Left lung (tissue), 10 donors: ENCODE data around the gene STAMBPL1. TPM values are rescaled to one million over a fixed set of nuclear protein-coding genes. Genes with fewer than 3 reads are reported as not detected.

Experiments
- ATAC-seq: fragments of 200-7000 bp; cut with Tn5 transposase; one replicate; pipeline ENCODE4 v1.9.1; 2020; ENCODE audit warnings: moderate library complexity
- DNase-seq, 4 donors: peaks; one replicate each; pipeline ENCODE4 v3.0.0-alpha.2; 2013 to 2020
- H3K27ac ChIP-seq, 2 donors: fragments of 200-600 bp; sonication (generic) in 1 of 2; one replicate each; pipeline versions ENCODE4 v1.5.0 to v1.8.0; 2020 to 2021
- H3K27me3 ChIP-seq, 2 donors: fragments of 200-600 bp; sonication (generic) in 1 of 2; one replicate each; pipeline versions ENCODE4 v1.5.0 to v1.8.0; 2020 to 2021
- H3K36me3 ChIP-seq, 2 donors: fragments of 200-600 bp; sonication (generic) in 1 of 2; one replicate each; pipeline versions ENCODE4 v1.5.0 to v1.8.0; 2020 to 2021
- H3K4me1 ChIP-seq, 2 donors: fragments of 200-600 bp; one replicate each; pipeline ENCODE4 v1.8.0; 2021
- H3K4me3 ChIP-seq, 2 donors: fragments of 200-600 bp; sonication (generic) in 1 of 2; one replicate each; pipeline versions ENCODE4 v1.5.0 to v1.8.0; 2020 to 2021; ENCODE audit warnings: mild to moderate bottlenecking in 1 of 2
- H3K9me3 ChIP-seq, 2 donors: fragments of 200-600 bp; sonication (generic) in 1 of 2; one replicate each; pipeline versions ENCODE4 v1.5.0 to v1.8.0; 2020 to 2021
- intact Hi-C, 2 donors: fragments of 100-400 bp; cut with DNase I; formaldehyde crosslinking; loops; one replicate each; pipeline versions ENCODE4 v1.11.2 to v1.14.2; 2022
- polyA plus RNA-seq, 6 donors: library from polyadenylated mRNA; unstranded; fragments of 120-200 nt; gene quantifications; one replicate each; pipeline ENCODE4 v1.2.1, GENCODE V29; 2013; ENCODE audit not compliant: insufficient read length in 6 of 6
- total RNA-seq, 2 donors: library from RNA; stranded (reverse); fragmentation: NEBNext Ultra II Directional; extraction: Animal tissue kit (Norgen Biotek cat#: 25700); gene quantifications; one replicate each; pipeline ENCODE4 v1.2.1, GENCODE V29; 2021
- TF ChIP-seq, protein P1 (sequence below), 2 donors: fragments of 200-600 bp; sonication (generic) in 1 of 2; IDR thresholded peaks; one replicate each; pipeline versions ENCODE4 v1.5.0 to v1.8.0; 2021; ENCODE audit warnings: antibody characterized with exemption in 2 of 2
- donor health status: DM: no; HTN: yes; CAD: no.
- donor health status: DM: no; HTN: no; CAD: no.

Gene STAMBPL1
- total and polyA plus RNA-seq, 8 donors = 7.5 to 13.4 (median 11.4) TPM

GRCh38 chr10:88964869-88965415 lies 84.9 kb downstream of the STAMBPL1 start:
- peaks cover 3 to 9% of the 10 kb centered on the region in 2 donors for H3K4me1 ChIP-seq
- no peak overlapping the region for H3K4me3 ChIP-seq
- ATAC-seq (no peak), DNase-seq (no peak)
- TF ChIP-seq, protein P1, sequence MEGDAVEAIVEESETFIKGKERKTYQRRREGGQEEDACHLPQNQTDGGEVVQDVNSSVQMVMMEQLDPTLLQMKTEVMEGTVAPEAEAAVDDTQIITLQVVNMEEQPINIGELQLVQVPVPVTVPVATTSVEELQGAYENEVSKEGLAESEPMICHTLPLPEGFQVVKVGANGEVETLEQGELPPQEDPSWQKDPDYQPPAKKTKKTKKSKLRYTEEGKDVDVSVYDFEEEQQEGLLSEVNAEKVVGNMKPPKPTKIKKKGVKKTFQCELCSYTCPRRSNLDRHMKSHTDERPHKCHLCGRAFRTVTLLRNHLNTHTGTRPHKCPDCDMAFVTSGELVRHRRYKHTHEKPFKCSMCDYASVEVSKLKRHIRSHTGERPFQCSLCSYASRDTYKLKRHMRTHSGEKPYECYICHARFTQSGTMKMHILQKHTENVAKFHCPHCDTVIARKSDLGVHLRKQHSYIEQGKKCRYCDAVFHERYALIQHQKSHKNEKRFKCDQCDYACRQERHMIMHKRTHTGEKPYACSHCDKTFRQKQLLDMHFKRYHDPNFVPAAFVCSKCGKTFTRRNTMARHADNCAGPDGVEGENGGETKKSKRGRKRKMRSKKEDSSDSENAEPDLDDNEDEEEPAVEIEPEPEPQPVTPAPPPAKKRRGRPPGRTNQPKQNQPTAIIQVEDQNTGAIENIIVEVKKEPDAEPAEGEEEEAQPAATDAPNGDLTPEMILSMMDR (IDR thresholded peaks at IDR 0.05) = no peak
- no peaks in the 10 kb centered on the region for H3K36me3 ChIP-seq
- H3K27ac ChIP-seq = no peak overlapping the region
- intact Hi-C loops = no loop called here
- H3K27me3 ChIP-seq = no peaks in the 10 kb centered on the region
- no peaks in the 10 kb centered on the region for H3K9me3 ChIP-seq

DNA sequence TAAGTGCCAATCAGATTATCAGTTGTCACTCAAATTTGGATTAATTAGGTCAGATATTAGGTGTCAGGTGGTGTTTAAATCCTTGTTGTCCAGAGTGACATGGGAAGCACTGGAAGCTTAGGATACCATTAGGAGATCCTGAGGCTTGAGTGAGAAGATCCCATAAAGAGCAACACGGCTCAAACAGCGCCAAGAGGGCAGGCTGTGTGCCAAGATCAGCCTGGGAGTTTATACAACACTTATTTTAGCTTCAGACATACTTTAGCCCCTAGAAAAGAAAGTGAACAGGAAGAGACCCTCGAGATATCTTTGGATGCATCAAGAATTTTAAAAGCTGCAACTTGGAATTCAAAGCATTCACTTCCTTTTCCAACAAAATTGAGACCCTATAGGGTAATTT lies 86.8 kb downstream of the STAMBPL1 start:
- DNase-seq = peak in 1 of 4 donors; percentile 60
- TF ChIP-seq, protein P1 (IDR thresholded peaks at IDR 0.05) = no peak
- no peaks in the 10 kb centered on the region for H3K36me3 ChIP-seq
- H3K4me3 ChIP-seq = no peak overlapping the region
- H3K9me3 ChIP-seq = no peaks in the 10 kb centered on the region
- H3K27me3 ChIP-seq = no peaks in the 10 kb centered on the region
- ATAC-seq = no peak
- H3K4me1 ChIP-seq = peaks cover 8 to 9% of the 10 kb centered on the region in 2 donors
- no peak overlapping the region for H3K27ac ChIP-seq
- intact Hi-C loops = no loop called here

GRCh38 chr10:88968391-88968790 lies 88.3 kb downstream of the STAMBPL1 start:
- Histone ChIP-seq H3K9me3 (no peaks in the 10 kb centered on the region), H3K27me3 (no peaks in the 10 kb centered on the region), H3K4me1 (peaks cover 5 to 9% of the 10 kb centered on the region in 2 donors), H3K4me3 (no peak overlapping the region), H3K27ac (peak overlapping the region in 1 of 2 donors; percentile 20), H3K36me3 (no peaks in the 10 kb centered on the region)
- TF ChIP-seq, protein P1 (IDR thresholded peaks at IDR 0.05) = no peak
- DNase-seq (no peak), ATAC-seq (no peak)
- intact Hi-C loops = no loop called here

- peak; percentile 46 for ATAC-seq
- H3K4me3 ChIP-seq = no peak overlapping the region
- H3K9me3 ChIP-seq = no peaks in the 10 kb centered on the region
- H3K27ac ChIP-seq = peak overlapping the region in 1 of 2 donors; percentile 27
- intact Hi-C loops = no loop called here
- H3K36me3 ChIP-seq = no peaks in the 10 kb centered on the region
- peak in 2 of 4 donors; percentile 58 to 78 for DNase-seq
- TF ChIP-seq, protein P1 (IDR thresholded peaks at IDR 0.05) = no peak
- H3K27me3 ChIP-seq = no peaks in the 10 kb centered on the region
- H3K4me1 ChIP-seq = peaks cover 21 to 22% of the 10 kb centered on the region in 2 donors
Measured at GRCh38 chr10:88971221-88972061, 91.4 kb downstream of the STAMBPL1 start.

Other genes starting within 250 kb of the STAMBPL1 start
- not detected for gene LIPF, start 215.8 kb upstream of the STAMBPL1 start, total RNA-seq
- gene LIPF, start 215.8 kb upstream of the STAMBPL1 start, polyA plus RNA-seq = under 1 TPM in 3 of 6 donors, not detected in 3; 0.24 to 0.51 (median 0.38) TPM
- gene LIPK, start 174.0 kb upstream of the STAMBPL1 start, total RNA-seq = not detected
- not detected for gene LIPK, start 174.0 kb upstream of the STAMBPL1 start, polyA plus RNA-seq
- gene LIPN, start 120.2 kb upstream of the STAMBPL1 start, total RNA-seq = 1 to 10 TPM in 1 of 2 donors, not detected in 1; 1.2 TPM
- not detected for gene LIPN, start 120.2 kb upstream of the STAMBPL1 start, polyA plus RNA-seq
- not detected for gene LIPM, start 77.5 kb upstream of the STAMBPL1 start, total RNA-seq
- gene LIPM, start 77.5 kb upstream of the STAMBPL1 start, polyA plus RNA-seq = under 1 TPM in 1 of 6 donors, not detected in 5; 0.14 TPM
- 1 to 10 TPM; 5.1 to 8.9 TPM for gene ANKRD22, start 28.4 kb upstream of the STAMBPL1 start, total RNA-seq
- 1 to 10 TPM in 1 of 6 donors, under 1 TPM in 5; 0.13 to 1.1 (median 0.82) TPM for gene ANKRD22, start 28.4 kb upstream of the STAMBPL1 start, polyA plus RNA-seq
- gene ACTA2, start 72.5 kb downstream of the STAMBPL1 start, total RNA-seq = 100 to 1,000 TPM; 472 to 558 TPM
- gene ACTA2, start 72.5 kb downstream of the STAMBPL1 start, polyA plus RNA-seq = 100 to 1,000 TPM; 415 to 612 (median 489) TPM
- gene FAS, start 110.6 kb downstream of the STAMBPL1 start, total RNA-seq = 10 to 100 TPM; 47.1 to 76.4 TPM
- gene FAS, start 110.6 kb downstream of the STAMBPL1 start, polyA plus RNA-seq = 10 to 100 TPM; 15.1 to 31.3 (median 22.1) TPM